GM18499 (cell line): ENCODE results near the gene ATP6V1G2.

ENCODE experiments used
- ATAC-seq: cut with Tn5 transposase; IDR thresholded peaks from one replicate; pipeline ENCODE4 v1.9.1; 2021; ENCODE audit warnings: moderate number of reproducible peaks; ENCODE audit not compliant: insufficient read depth, unreplicated experiment

The ATP6V1G2 gene

DNA sequence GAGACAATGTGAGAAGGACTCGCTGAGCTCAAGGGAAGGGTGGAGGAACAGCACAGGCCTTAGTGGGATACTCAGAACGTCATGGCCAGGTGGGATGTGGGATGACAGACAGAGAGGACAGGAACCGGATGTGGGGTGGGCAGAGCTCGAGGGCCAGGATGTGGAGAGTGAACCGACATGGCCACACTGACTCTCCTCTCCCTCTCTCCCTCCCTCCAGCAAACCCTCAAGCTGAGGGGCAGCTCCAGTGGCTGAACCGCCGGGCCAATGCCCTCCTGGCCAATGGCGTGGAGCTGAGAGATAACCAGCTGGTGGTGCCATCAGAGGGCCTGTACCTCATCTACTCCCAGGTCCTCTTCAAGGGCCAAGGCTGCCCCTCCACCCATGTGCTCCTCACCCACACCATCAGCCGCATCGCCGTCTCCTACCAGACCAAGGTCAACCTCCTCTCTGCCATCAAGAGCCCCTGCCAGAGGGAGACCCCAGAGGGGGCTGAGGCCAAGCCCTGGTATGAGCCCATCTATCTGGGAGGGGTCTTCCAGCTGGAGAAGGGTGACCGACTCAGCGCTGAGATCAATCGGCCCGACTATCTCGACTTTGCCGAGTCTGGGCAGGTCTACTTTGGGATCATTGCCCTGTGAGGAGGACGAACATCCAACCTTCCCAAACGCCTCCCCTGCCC lies 30.6 kb upstream of the ATP6V1G2 start:
- no peak for ATAC-seq

DNA sequence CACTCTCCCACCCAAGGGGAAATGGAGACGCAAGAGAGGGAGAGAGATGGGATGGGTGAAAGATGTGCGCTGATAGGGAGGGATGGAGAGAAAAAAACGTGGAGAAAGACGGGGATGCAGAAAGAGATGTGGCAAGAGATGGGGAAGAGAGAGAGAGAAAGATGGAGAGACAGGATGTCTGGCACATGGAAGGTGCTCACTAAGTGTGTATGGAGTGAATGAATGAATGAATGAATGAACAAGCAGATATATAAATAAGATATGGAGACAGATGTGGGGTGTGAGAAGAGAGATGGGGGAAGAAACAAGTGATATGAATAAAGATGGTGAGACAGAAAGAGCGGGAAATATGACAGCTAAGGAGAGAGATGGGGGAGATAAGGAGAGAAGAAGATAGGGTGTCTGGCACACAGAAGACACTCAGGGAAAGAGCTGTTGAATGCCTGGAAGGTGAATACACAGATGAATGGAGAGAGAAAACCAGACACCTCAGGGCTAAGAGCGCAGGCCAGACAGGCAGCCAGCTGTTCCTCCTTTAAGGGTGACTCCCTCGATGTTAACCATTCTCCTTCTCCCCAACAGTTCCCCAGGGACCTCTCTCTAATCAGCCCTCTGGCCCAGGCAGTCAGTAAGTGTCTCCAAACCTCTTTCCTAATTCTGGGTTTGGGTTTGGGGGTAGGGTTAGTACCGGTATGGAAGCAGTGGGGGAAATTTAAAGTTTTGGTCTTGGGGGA lies 29.7 kb upstream of the ATP6V1G2 start:
- no peak for ATAC-seq

DNA sequence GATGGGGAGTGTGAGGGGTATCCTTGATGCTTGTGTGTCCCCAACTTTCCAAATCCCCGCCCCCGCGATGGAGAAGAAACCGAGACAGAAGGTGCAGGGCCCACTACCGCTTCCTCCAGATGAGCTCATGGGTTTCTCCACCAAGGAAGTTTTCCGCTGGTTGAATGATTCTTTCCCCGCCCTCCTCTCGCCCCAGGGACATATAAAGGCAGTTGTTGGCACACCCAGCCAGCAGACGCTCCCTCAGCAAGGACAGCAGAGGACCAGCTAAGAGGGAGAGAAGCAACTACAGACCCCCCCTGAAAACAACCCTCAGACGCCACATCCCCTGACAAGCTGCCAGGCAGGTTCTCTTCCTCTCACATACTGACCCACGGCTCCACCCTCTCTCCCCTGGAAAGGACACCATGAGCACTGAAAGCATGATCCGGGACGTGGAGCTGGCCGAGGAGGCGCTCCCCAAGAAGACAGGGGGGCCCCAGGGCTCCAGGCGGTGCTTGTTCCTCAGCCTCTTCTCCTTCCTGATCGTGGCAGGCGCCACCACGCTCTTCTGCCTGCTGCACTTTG lies 29.0 kb upstream of the ATP6V1G2 start, which contains the start of gene TNF:
TNF (plus strand) TSS at position 231 of the 567 bp plus-strand sequence; CDS start at position 408, 177 bp downstream.
- no peak for ATAC-seq

DNA sequence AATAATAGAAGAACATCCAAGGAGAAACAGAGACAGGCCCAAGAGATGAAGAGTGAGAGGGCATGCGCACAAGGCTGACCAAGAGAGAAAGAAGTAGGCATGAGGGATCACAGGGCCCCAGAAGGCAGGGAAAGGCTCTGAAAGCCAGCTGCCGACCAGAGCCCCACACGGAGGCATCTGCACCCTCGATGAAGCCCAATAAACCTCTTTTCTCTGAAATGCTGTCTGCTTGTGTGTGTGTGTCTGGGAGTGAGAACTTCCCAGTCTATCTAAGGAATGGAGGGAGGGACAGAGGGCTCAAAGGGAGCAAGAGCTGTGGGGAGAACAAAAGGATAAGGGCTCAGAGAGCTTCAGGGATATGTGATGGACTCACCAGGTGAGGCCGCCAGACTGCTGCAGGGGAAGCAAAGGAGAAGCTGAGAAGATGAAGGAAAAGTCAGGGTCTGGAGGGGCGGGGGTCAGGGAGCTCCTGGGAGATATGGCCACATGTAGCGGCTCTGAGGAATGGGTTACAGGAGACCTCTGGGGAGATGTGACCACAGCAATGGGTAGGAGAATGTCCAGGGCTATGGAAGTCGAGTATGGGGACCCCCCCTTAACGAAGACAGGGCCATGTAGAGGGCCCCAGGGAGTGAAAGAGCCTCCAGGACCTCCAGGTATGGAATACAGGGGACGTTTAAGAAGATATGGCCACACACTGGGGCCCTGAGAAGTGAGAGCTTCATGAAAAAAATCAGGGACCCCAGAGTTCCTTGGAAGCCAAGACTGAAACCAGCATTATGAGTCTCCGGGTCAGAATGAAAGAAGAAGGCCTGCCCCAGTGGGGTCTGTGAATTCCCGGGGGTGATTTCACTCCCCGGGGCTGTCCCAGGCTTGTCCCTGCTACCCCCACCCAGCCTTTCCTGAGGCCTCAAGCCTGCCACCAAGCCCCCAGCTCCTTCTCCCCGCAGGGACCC lies 28.0 kb upstream of the ATP6V1G2 start:
- no peak for ATAC-seq

DNA sequence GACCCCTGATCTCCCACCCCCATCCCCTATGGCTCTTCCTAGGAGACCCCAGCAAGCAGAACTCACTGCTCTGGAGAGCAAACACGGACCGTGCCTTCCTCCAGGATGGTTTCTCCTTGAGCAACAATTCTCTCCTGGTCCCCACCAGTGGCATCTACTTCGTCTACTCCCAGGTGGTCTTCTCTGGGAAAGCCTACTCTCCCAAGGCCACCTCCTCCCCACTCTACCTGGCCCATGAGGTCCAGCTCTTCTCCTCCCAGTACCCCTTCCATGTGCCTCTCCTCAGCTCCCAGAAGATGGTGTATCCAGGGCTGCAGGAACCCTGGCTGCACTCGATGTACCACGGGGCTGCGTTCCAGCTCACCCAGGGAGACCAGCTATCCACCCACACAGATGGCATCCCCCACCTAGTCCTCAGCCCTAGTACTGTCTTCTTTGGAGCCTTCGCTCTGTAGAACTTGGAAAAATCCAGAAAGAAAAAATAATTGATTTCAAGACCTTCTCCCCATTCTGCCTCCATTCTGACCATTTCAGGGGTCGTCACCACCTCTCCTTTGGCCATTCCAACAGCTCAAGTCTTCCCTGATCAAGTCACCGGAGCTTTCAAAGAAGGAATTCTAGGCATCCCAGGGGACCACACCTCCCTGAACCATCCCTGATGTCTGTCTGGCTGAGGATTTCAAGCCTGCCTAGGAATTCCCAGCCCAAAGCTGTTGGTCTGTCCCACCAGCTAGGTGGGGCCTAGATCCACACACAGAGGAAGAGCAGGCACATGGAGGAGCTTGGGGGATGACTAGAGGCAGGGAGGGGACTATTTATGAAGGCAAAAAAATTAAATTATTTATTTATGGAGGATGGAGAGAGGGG lies 27.1 kb upstream of the ATP6V1G2 start:
- no peak for ATAC-seq

DNA sequence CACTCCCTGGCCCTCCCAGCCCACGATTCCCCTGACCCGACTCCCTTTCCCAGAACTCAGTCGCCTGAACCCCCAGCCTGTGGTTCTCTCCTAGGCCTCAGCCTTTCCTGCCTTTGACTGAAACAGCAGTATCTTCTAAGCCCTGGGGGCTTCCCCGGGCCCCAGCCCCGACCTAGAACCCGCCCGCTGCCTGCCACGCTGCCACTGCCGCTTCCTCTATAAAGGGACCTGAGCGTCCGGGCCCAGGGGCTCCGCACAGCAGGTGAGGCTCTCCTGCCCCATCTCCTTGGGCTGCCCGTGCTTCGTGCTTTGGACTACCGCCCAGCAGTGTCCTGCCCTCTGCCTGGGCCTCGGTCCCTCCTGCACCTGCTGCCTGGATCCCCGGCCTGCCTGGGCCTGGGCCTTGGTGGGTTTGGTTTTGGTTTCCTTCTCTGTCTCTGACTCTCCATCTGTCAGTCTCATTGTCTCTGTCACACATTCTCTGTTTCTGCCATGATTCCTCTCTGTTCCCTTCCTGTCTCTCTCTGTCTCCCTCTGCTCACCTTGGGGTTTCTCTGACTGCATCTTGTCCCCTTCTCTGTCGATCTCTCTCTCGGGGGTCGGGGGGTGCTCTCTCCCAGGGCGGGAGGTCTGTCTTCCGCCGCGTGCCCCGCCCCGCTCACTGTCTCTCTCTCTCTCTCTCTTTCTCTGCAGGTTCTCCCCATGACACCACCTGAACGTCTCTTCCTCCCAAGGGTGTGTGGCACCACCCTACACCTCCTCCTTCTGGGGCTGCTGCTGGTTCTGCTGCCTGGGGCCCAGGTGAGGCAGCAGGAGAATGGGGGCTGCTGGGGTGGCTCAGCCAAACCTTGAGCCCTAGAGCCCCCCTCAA lies 25.9 kb upstream of the ATP6V1G2 start, which contains the start of gene LTA:
LTA (plus strand) TSS at position 249 of the 871 bp plus-strand sequence; CDS start at position 703, 454 bp downstream.
- no peak for ATAC-seq

DNA sequence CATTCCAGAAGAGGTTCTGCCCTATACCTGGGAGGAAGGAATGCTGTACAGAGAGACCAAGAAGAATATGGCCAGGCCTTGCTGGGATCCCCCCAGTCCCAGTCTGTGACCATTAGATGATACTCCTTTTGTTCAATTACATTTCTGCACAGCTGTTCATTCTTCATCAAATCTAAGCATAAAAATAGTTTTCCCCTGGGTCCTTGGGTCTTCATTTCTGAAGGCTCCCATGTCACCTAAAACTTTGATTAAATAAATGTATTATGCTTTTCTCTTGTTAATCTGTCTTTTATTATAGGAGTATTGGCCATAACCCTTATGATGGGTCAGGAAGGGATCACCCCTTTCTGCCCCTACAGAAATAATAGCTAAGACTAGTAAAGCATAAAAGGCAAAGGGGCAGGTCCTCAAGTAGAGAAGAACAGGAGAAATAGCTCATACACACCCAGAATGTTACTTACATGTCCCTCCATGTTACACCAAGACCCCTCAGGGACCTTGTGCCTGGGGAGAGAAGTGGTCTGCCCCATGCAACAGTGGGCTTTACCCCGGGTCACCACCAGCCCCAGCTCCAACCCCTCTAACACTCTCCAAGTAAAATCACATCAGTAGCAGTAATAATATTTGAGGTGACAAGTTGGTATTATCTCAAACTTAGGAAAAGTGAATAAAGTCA lies 23.6 kb upstream of the ATP6V1G2 start:
- ATAC-seq, result no peak

DNA sequence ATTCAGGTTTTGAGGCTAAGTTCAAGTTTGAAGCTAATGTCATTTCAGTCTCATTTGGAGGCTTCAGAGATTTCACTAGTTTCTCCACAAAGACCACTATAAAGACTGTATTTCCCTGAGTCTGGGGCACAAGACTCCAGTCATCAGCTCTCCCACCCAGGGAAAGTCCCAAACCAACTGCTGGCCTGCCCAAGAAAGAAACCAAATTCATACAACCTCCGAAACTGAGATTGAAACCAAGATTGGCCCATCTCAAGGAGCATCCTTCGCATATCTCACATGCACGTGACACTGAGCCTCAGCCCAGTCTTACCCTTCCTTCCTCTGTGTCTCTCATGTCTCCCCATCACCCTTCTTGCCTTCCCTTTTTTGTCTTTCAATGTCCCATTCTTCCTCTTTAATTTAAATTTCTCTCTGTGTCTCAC lies 22.1 kb upstream of the ATP6V1G2 start:
- ATAC-seq, result peak; percentile 61

DNA sequence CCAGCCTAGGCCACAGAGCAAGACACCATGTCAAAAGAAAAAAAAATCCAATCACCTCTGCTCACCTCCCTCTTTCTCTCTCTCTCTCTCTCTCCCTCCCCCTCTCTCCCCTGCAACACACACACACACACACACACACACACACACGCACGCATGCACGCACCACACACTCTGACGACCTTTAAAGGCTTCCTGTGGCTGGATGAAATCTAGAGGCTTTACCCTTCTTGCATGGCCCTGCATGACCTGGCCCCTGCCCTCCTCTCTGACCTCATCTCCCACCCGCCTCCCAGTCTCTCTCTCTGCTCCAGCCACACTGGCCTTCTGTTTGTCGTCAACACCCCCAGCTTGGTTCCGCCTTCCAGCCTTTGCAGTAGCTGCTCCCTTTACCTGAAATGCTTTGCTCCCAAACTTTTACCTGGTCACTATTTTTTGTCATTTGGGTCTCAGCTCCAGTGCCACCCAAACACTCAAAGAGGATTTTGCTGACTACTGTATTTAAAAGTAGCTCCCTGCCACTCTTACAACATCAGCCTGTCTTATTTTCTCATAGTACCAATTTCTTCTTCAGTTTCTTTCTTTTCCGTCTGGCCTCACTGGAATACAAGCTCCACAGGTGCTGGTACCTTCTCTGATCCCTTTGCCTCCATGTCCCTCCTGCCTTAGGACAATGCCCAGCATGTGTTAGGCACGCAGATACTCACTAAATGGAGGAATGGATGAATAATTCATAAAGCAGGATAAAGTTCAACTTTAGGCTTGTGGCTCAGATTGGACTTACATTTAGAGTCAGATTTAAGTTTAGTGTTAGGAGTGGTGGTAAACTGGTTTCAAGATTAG lies 21.3 kb upstream of the ATP6V1G2 start:
- no peak for ATAC-seq

DNA sequence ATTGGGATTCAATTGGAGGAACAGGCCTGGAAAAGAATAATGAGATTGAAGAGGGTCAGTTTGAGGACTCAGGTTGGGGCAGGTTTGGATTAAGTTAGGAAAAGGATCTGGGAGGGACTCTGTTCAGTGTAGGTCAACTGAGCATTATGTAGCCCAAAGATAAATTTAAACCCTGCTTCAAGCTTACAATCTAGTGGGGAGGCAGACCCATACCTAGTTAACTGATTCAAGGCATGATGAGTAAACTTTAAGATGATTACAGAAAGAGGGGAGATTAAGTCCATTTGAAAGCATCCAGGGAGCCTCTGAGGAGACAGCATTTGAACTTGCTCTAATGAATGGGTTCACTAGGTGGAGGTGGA lies 14.3 kb upstream of the ATP6V1G2 start:
- ATAC-seq, result no peak

DNA sequence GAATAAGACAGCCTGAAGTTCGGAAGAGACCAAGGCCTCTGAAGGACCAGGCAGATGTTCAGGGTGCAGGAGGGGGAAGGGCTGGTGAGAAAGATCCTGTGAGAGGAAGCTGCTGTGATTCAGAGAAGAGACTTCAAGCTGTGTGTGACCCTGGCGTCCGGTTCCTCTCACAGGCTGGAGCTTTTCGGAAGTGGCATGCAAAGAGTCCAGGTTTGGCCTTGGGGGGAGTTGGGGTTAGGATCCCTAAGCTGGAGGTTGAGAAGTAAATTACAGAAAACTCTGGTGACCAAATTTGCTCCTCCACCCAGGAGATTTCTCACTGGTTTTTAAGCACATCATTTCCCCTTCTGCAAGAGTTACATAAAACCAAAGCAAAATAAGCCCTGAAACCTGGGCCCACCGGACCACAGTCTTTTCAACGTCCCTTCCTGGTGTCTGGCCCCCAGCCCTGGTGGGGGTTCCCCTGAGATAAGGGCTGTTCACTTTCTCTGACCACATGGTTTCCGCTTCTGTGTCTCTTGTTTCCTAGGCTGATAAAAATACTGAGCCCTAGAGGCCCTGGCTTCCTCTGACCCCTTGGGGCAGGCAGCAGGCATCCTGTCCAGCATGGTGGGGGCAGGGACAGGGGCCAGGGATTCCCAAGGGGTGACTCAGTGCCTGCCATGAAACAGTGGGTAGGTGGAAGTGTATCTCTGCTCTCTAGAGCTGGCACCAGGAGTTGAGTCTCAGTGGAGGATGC lies 13.7 kb upstream of the ATP6V1G2 start:
- ATAC-seq, result peak; percentile 41

DNA sequence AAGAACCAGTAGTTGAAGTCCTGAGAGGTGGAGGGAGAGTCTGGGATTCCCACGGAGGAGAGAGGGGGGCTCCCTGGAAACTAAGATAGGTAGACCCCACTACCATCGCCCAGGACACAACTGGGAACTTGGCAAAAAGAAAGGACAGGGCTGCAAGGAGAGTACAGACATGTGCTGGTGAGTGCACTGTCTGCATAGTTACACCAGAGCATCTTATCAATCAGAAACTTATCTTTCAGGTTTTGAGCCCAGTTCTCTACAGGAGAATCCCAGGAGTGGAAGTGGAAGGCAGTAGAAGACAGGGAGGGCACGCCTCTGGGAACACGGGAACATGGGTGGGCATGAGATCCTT lies 13.2 kb upstream of the ATP6V1G2 start:
- ATAC-seq, result no peak

DNA sequence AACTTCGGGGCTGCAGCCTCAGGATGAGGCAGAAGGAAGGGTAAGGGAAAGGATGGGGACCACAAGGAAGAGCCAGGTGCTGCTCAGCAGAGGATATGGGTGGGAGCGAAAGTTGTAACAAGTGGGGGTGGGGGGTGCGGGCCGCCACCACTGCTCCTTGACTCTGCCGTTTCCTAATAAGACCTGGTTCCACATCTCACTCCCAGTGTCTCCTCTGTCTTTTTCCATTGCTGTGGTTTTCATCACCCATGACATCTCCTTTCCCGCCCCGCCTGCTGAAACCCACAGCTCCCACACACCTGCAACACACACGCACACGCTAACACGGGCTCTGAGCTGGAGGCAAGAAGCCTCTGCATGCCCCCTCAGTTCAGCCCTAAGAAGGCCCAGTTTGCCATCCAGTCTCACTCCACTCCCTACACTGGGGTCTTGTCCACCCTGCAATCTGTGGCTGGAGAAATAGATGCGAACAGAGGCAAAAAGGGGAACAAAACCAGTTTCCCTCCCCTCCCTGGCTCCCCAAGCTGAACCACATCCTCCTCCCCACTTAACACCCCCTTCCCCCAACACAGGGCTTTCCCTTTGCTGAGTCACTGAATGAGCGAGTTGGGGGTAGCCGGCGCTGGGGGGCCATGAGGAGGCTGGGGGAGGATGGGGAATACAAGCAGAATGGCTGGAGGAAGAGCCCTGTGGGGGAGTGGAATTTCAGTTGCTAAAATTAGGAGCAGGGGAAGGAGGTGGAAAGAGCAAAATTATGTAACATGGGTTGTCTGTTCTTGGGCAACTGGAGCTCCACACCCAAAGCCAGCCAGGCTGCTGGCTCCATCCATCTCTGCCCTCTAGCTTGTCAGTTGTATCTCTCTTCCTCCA lies 12.5 kb upstream of the ATP6V1G2 start:
- no peak for ATAC-seq

DNA sequence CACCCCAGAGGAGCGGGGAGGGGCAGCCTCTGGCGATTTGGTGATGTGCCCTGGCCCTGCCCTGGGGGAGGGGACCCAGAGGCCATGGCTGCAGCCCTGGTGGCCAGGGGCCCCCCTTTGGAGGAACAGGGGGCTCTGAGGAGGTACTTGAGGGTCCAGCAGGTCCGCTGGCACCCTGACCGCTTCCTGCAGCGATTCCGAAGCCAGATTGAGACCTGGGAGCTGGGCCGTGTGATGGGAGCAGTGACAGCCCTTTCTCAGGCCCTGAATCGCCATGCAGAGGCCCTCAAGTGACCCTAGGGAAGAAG lies 11.9 kb upstream of the ATP6V1G2 start:
- no peak for ATAC-seq

DNA sequence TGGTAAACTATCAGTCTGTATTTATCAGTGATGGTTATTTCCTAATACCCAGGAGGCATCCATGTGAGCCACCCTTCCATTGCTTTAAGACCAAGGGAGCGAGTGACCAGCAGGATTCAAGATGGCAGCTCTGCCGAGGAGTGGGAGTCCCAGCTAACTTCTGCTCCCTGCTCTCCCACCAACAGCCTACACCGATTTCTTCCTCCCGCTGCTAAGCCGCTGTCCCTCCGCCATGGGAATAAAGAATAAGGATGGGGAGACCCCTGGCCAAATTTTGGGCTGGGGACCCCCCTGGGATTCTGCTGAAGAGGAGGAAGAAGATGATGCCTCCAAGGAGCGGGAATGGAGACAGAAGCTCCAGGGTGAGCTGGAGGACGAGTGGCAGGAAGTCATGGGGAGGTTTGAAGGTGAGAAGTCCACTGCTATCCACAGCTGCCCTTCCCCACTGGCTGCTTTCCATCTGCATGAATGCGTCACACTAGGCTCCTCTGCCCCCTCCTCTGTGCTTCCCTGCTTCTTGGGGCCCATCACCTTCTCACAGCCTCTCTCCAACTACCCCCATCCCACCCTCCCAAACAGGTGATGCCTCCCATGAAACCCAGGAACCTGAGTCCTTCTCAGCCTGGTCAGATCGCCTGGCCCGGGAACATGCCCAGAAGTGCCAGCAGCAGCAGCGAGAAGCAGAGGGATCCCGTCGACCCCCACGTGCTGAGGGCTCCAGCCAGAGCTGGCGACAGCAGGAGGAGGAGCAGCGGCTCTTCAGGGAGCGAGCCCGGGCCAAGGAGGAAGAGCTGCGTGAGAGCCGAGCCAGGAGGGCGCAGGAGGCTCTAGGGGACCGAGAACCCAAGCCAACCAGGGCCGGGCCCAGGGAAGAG lies 11.3 kb upstream of the ATP6V1G2 start:
- ATAC-seq, result no peak
